H1 (cell line): ENCODE results near the gene TACSTD2. TPM values are rescaled to one million over a fixed set of nuclear protein-coding genes. Genes with fewer than 3 reads are reported as not detected.

ENCODE experiments used
- CTCF ChIA-PET: fragments of 300-600 bp; sonication (Branson Sonifier 250); formaldehyde crosslinking; loops from one replicate; lab custom pipeline; 2021; ENCODE audit not compliant: partially characterized antibody; lab: Charles Lee
- POLR2A ChIA-PET: fragments of 300-600 bp; sonication (Branson Sonifier 250); formaldehyde crosslinking; loops from one replicate; lab custom pipeline; 2021; ENCODE audit warnings: inconsistent platforms; ENCODE audit not compliant: partially characterized antibody; lab: Charles Lee
- DNase-seq, 2 experiments: peaks; one replicate each; pipeline versions ENCODE4 v3.0.0 to v3.0.0-alpha.2; 2010 to 2022; ENCODE audit warnings: low spot score in 2 of 2, low read depth in 1 of 2, mixed read lengths in 1 of 2
- FAIRE-seq: peaks from 2 replicates; lab custom pipeline; 2011; peaks lifted over from hg19 to GRCh38; lab: Jason Lieb, UNC
- H2AFZ ChIP-seq: 2 replicates; pipeline ENCODE4 v1.8.1; 2012; ENCODE audit warnings: low read length, inconsistent platforms
- H2AK5ac ChIP-seq: 2 replicates; pipeline ENCODE4 v1.6.1; 2013; ENCODE audit warnings: low read depth, low read length
- H2BK120ac ChIP-seq: replicated peaks from 2 replicates; pipeline ENCODE3; 2013; ENCODE audit warnings: low read depth, low read length, inconsistent platforms
- H2BK12ac ChIP-seq: 2 replicates; pipeline ENCODE4 v1.6.1; 2013; ENCODE audit warnings: low read depth, low read length
- H2BK15ac ChIP-seq: 2 replicates; pipeline ENCODE4 v1.6.1; 2013; ENCODE audit warnings: low read length
- H2BK20ac ChIP-seq: 2 replicates; pipeline ENCODE4 v1.6.1; 2013; ENCODE audit warnings: low read length
- H2BK5ac ChIP-seq: 2 replicates; pipeline ENCODE4 v1.6.1; 2013; ENCODE audit warnings: low read depth, low read length
- H3K14ac ChIP-seq: 2 replicates; pipeline ENCODE4 v1.6.1; 2013; ENCODE audit warnings: inconsistent platforms; ENCODE audit not compliant: insufficient read length
- H3K18ac ChIP-seq: 2 replicates; pipeline ENCODE4 v1.6.1; 2013; ENCODE audit warnings: low read length; ENCODE audit errors: extremely low read depth
- H3K23ac ChIP-seq: 2 replicates; pipeline ENCODE4 v1.6.1; 2013; ENCODE audit warnings: inconsistent platforms; ENCODE audit not compliant: insufficient read length
- H3K23me2 ChIP-seq: 2 replicates; pipeline ENCODE4 v1.6.1; 2013; ENCODE audit warnings: low read depth, low read length
- H3K27ac ChIP-seq: 2 replicates; pipeline ENCODE4 v1.6.1; 2011; ENCODE audit warnings: low read depth, low read length, inconsistent platforms
- H3K27me3 ChIP-seq, 4 experiments: replicated peaks in 1 of 4; 1 replicate in 1 of 4; 2 replicates in 3 of 4; pipeline versions ENCODE4 v1.6.1 to v1.8.1; 2011 to 2013; ENCODE audit warnings: low read length in 3 of 4, mild to moderate bottlenecking in 3 of 4, inconsistent platforms in 2 of 4, mixed read lengths in 2 of 4, moderate library complexity in 1 of 4; ENCODE audit not compliant: control insufficient read depth in 3 of 4, insufficient read depth in 3 of 4; ENCODE audit errors: extremely low read depth in 1 of 4
- H3K36me3 ChIP-seq, 4 experiments: 2 replicates each; pipeline versions ENCODE4 v1.6.1 to v1.8.1; 2011 to 2013; ENCODE audit warnings: mild to moderate bottlenecking in 4 of 4, low read length in 3 of 4, moderate library complexity in 2 of 4, control low read depth in 1 of 4, inconsistent platforms in 1 of 4; ENCODE audit not compliant: insufficient read depth in 4 of 4, control insufficient read depth in 2 of 4
- H3K4ac ChIP-seq: replicated peaks from 2 replicates; pipeline ENCODE3; 2013; ENCODE audit warnings: low read length, low read depth, mixed read lengths, inconsistent platforms; ENCODE audit not compliant: insufficient read length
- H3K4me1 ChIP-seq, 4 experiments: replicated peaks in 1 of 4; 1 replicate in 1 of 4; 2 replicates in 3 of 4; pipeline versions ENCODE4 v1.6.1 to v1.8.1; 2011 to 2013; ENCODE audit warnings: low read length in 3 of 4, inconsistent platforms in 2 of 4, mixed read lengths in 1 of 4; ENCODE audit not compliant: insufficient read depth in 4 of 4, control insufficient read depth in 3 of 4
- H3K4me2 ChIP-seq, 2 experiments: 2 replicates each; pipeline versions ENCODE4 v1.6.1 to v1.8.1; 2011 to 2013; ENCODE audit warnings: low read depth in 2 of 2, low read length in 2 of 2, control low read depth in 1 of 2, inconsistent platforms in 1 of 2, mild to moderate bottlenecking in 1 of 2; ENCODE audit not compliant: insufficient read depth in 1 of 2
- H3K4me3 ChIP-seq, 4 experiments: fragments of 200-600, 300-600 bp in 1 of 4; sonication (generic), shearing (Covaris generic), sonication (Bioruptor Twin) in 1 of 4; 2 replicates each; pipeline versions ENCODE4 v1.5.1 to v1.8.1; 2011 to 2016; ENCODE audit warnings: low read length in 4 of 4, low read depth in 3 of 4, control low read depth in 2 of 4, inconsistent platforms in 2 of 4, mild to moderate bottlenecking in 2 of 4, mixed read lengths in 1 of 4, moderate library complexity in 1 of 4; ENCODE audit not compliant: insufficient read depth in 2 of 4; ENCODE audit errors: extremely low read depth in 1 of 4
- H3K56ac ChIP-seq: replicated peaks from 2 replicates; pipeline ENCODE3; 2013; ENCODE audit warnings: low read depth, mild to moderate bottlenecking, mixed read lengths, low read length, inconsistent platforms; ENCODE audit not compliant: insufficient read length
- H3K79me1 ChIP-seq: 2 replicates; pipeline ENCODE4 v1.6.1; 2013; ENCODE audit warnings: low read depth, low read length, control low read depth
- H3K79me2 ChIP-seq, 2 experiments: 2 replicates each; pipeline versions ENCODE4 v1.6.1 to v1.8.1; 2012 to 2013; ENCODE audit warnings: low read length in 2 of 2, mild to moderate bottlenecking in 2 of 2, inconsistent platforms in 1 of 2; ENCODE audit not compliant: insufficient read depth in 2 of 2, control insufficient read depth in 1 of 2
- H3K9ac ChIP-seq, 4 experiments: replicated peaks in 1 of 4; 1 replicate in 1 of 4; 2 replicates in 3 of 4; pipeline versions ENCODE4 v1.6.1 to v1.8.1; 2011 to 2013; ENCODE audit warnings: low read depth in 3 of 4, low read length in 3 of 4, control low read depth in 2 of 4, mild to moderate bottlenecking in 2 of 4, moderate library complexity in 2 of 4, inconsistent platforms in 1 of 4; ENCODE audit errors: extremely low read depth in 1 of 4
- H3K9me3 ChIP-seq, 2 experiments: 2 replicates each; pipeline versions ENCODE4 v1.6.1 to v1.8.1; 2012 to 2013; ENCODE audit warnings: mild to moderate bottlenecking in 2 of 2, moderate library complexity in 2 of 2, control low read depth in 1 of 2, inconsistent platforms in 1 of 2, low read depth in 1 of 2, low read length in 1 of 2, mixed read lengths in 1 of 2; ENCODE audit not compliant: insufficient read depth in 2 of 2
- H4K20me1 ChIP-seq, 2 experiments: replicated peaks in 1 of 2; 2 replicates each; pipeline versions ENCODE3 to v1.8.1; 2011 to 2013; ENCODE audit warnings: inconsistent platforms in 2 of 2, low read length in 2 of 2, mild to moderate bottlenecking in 1 of 2; ENCODE audit not compliant: insufficient read depth in 2 of 2, control insufficient read depth in 1 of 2
- H4K5ac ChIP-seq: 2 replicates; pipeline ENCODE4 v1.6.1; 2013; ENCODE audit warnings: low read length, low read depth, mixed read lengths, inconsistent platforms; ENCODE audit not compliant: insufficient read length
- H4K8ac ChIP-seq: 2 replicates; pipeline ENCODE4 v1.8.0; 2013; ENCODE audit warnings: mild to moderate bottlenecking, moderate library complexity, low read length, inconsistent platforms; ENCODE audit not compliant: insufficient read depth; ENCODE audit errors: extremely low read depth
- H4K91ac ChIP-seq: replicated peaks from 2 replicates; pipeline ENCODE3; 2013; ENCODE audit warnings: low read length, mixed read lengths, inconsistent platforms; ENCODE audit not compliant: insufficient read length
- BRCA1 ChIP-seq: IDR thresholded peaks from 2 replicates; pipeline ENCODE4 v1.6.1; 2012; ENCODE audit warnings: low read depth, low read length, improper control_type of control experiment
- CBX5 ChIP-seq: fragments of 300-800, 300-1000 bp; sonication (generic); IDR thresholded peaks from 2 replicates; pipeline ENCODE4 v1.7.1; 2016; ENCODE audit warnings: antibody characterized with exemption, low read length, low read depth
- CHD1 ChIP-seq: IDR thresholded peaks from 2 replicates; pipeline ENCODE4 v1.6.1; 2012; ENCODE audit warnings: low read depth, low read length, improper control_type of control experiment
- MAFK ChIP-seq: IDR thresholded peaks from 2 replicates; pipeline ENCODE4 v1.6.1; 2012; ENCODE audit warnings: low read depth, mild to moderate bottlenecking, improper control_type of control experiment, low read length
- RAD21 ChIP-seq, 2 experiments: IDR thresholded peaks in 1 of 2; conservative IDR thresholded peaks in 1 of 2; 2 replicates each; pipeline ENCODE4 v1.6.1; 2011; ENCODE audit warnings: low read depth in 2 of 2, low read length in 2 of 2, improper control_type of control experiment in 1 of 2, inconsistent platforms in 1 of 2, mild to moderate bottlenecking in 1 of 2, moderate library complexity in 1 of 2
- WGBS, 2 experiments: shearing (Covaris generic) in 1 of 2; methylation state at CpG; one replicate each; pipeline versions ENCODE4 v1.1.6 to v1.1.7; 2013 to 2015; ENCODE audit warnings: low lambda C conversion rate in 2 of 2, mixed read lengths in 2 of 2, inconsistent platforms in 1 of 2, low coverage in 1 of 2, missing lambda C conversion rate in 1 of 2; ENCODE audit not compliant: insufficient replicate concordance in 2 of 2, insufficient coverage in 1 of 2, insufficient read length in 1 of 2; ENCODE audit errors: extremely low coverage in 1 of 2, missing lambda C conversion rate in 1 of 2; 5-methylcytosine and 5-hydroxymethylcytosine counted together
- polyA plus RNA-seq, 7 experiments: library from polyadenylated mRNA; depleted of rRNA in 3 of 7; stranded (reverse) in 5 of 7; unstranded in 2 of 7; fragments of >200 nt in 5 of 7; fragments of 200-250 nt in 2 of 7; gene quantifications; 1 replicate in 5 of 7; 2 replicates in 1 of 7; 4 replicates in 1 of 7; pipeline versions ENCODE4 v1.2.1 to v1.2.3, GENCODE V29; 2011 to 2013; ENCODE audit warnings: missing spikeins in 2 of 7, mixed read lengths in 2 of 7
- total RNA-seq: library from RNA; stranded (reverse); fragmentation: NEBNext Ultra II Directional; extraction: Animal tissue kit (Norgen Biotek cat#: 25700); gene quantifications from 2 replicates; pipeline ENCODE4 v1.2.1, GENCODE V29; 2021

The TACSTD2 gene
- total and polyA plus RNA-seq, 2 of the 8 experiments (the other 6 are each of a cell fraction or from before 2014, with no cell fraction given), result 0.76 to 0.85 TPM

GRCh38 chr1:58622571-58622970, 45.5 kb upstream of the TACSTD2 start:
- no peak overlapping the region for H2BK20ac ChIP-seq
- TF ChIP-seq CHD1 (no peak), BRCA1 (no peak), MAFK (no peak), CBX5 (no peak), RAD21 (IDR thresholded peaks at IDR 0.05 in 1 of 2, conservative IDR thresholded peaks at IDR 0.05 in 1 of 2; ENCODE audit: low read depth in 2 of 2, low read length in 2 of 2) (no peak)
- no peaks in the 10 kb centered on the region for H3K23me2 ChIP-seq
- no peak overlapping the region for H3K18ac ChIP-seq
- no peaks in the 10 kb centered on the region for H3K36me3 ChIP-seq
- no peak overlapping the region for H3K4ac ChIP-seq
- no peaks in the 10 kb centered on the region for H3K79me2 ChIP-seq
- DNase-seq (no peak), FAIRE-seq (no peak)
- no peaks in the 10 kb centered on the region for H3K27me3 ChIP-seq
- ChIA-PET CTCF (interaction anchor here (0.7 to 1.2 kb wide), 3 partner anchors 17 to 31 kb away, joined by 3 read pairs; no protein-coding TSS in a partner anchor), POLR2A (no interaction called here)
- no peak overlapping the region for H2AK5ac ChIP-seq
- no peak overlapping the region for H3K9ac ChIP-seq
- no peak overlapping the region for H3K27ac ChIP-seq
- H3K4me3 ChIP-seq, result no peak overlapping the region
- H3K79me1 ChIP-seq, result no peaks in the 10 kb centered on the region
- 87% methylated on average over 6 of the region's 6 CpGs; no CpG with 5 or more reads in 1 of the 2 experiments for WGBS, 2 experiments
- no peak overlapping the region for H3K56ac ChIP-seq
- H4K20me1 ChIP-seq, result no peaks in the 10 kb centered on the region
- H2BK15ac ChIP-seq, result no peak overlapping the region
- no peak overlapping the region for H4K91ac ChIP-seq
- H3K14ac ChIP-seq, result no peak overlapping the region
- no peak overlapping the region for H3K23ac ChIP-seq
- H2BK120ac ChIP-seq, result no peak overlapping the region
- peaks cover 0 to 4% of the 10 kb centered on the region in 2 experiments; a peak in 1 of 4 replicates for H3K9me3 ChIP-seq
- no peak overlapping the region for H2BK5ac ChIP-seq
- peaks cover 0 to 11% (median 3%) of the 10 kb centered on the region in 4 experiments; a peak in 5 of 7 replicates for H3K4me1 ChIP-seq
- H3K4me2 ChIP-seq, result no peak overlapping the region
- no peak overlapping the region for H4K8ac ChIP-seq
- no peak overlapping the region for H2AFZ ChIP-seq
- no peak overlapping the region for H2BK12ac ChIP-seq
- no peak overlapping the region for H4K5ac ChIP-seq
